ENCODE data around the gene UBASH3A.

The UBASH3A gene

DNA sequence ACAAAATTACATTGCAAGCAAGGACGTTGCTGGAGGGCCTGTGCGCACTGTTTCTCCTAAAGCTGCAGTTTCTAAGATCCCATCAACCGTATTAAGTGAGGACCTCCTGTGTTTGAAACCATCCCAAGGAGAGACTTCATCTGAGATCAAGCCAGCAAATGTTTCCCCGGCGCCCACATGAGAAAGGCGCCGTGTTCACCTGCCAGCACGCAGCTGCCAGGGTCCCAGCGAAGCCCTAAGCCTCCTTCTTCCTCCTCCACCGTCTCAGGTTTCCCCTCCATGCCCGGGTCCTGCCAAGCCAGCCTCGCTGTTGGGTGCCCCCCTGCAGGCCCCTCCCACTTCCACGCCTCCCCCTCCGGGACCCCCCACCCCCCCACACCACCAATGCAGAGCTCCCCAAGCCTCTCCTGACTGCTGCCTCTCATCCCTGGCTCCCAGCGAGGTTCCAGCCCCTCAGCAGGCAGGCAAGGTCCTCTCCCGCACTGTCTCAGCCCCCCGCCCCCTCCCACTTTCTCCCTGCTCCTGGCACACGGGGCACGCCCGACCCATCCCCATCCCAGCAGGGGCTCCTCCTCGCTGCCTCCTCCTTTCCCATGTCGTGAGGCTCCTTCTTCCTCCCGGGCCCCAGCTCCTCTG lies 28.7 kb upstream of the UBASH3A start:
- DNase-seq (ENCODE audit: low read depth) = no peak

DNA sequence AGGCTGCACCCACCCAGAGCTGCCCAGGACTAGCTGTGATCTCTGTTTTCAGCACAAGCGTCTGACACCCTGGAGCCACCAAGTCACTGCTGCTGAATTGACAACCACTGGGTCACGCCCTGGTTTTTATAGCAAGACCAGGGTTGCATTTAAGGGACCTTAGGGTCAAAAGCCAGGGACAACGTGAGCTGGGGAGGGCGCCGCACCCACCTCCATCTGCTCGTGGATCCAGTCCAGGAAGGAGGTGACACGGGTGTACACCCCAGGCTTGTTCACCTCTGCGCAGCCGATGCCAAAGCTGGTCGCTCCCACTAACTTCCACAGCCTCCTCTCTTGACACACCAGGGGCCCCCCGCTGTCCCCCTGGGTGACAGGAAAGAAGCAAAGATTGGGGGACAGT lies 28.2 kb upstream of the UBASH3A start:
- DNase-seq (ENCODE audit: low read depth) = no peak

DNA sequence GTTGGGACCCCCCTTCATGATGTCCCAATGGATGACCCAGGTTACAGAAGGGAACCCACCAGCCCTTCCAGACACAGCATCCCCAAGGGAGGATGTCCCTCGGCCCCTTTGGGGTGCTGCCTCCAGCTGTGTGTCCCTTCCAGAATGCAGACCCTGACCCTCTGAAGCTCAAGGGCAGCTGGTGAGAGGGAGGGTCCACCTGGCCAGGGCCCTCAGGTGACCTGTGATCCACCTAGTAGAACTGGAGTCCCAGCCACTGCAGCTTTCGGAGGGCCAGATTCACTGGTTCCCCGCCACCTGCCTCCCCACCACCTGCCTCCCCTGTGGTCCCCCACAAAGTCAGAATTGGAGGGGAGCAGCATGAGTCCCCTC lies 27.8 kb upstream of the UBASH3A start:
- DNase-seq (ENCODE audit: low read depth) = no peak

- DNase-seq (ENCODE audit: low read depth) = no peak
Measured at GRCh38 chr21:42376338-42376982, 27.2 kb upstream of the UBASH3A start.

DNA sequence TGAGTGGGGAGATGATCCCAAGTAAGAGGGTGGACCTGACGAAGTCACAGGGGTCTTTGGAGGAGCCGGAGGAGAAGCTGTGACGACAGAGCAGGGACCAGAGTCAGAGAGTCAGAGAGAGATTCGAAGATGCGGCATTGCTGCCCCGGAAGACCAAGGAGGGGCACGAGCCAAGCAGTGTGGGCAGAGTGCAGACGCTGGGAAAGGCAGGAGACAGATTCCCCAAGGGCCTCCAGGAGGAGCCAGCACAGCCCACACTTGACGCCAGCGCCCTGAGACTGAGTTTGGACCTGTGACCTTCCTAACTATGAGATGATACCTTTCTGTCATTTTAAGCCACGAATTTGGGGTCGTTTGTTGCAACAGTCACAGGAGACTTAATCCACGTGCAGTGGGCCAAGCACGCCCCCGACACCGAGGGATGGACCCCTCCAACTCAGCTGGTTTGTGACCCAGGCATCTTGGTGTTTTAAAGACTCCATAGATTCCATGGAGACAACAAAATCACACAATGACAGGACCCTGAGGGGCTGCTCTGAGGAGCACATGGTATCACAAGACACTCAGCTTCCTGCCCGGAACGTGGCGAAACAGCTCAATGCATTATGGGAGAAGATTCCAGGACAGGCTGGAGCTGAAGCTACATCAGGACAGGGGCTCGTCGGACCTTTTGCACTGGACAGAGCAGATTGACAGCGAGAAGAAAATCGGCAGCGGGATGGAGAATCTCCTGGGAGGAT lies 26.3 kb upstream of the UBASH3A start:
- DNase-seq (ENCODE audit: low read depth) = no peak

DNA sequence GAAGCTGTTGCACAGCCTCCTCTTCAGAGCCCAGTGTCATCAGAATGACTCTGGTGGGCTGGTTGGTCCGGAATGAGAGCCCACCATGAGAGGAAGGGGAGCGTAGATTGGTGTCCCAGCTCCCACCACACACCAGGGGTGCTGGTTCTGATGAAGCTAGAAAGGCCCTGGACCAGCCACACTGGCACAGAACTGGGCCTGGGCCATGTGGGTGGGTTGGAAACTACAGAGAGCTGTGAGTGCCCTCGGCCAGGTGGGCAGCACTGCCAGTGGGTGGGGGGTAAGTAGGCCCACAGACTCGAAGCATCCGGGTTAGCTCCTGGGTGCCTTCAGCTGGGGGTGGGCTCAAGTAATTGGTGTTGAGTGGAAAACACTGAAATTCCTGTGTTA lies 25.8 kb upstream of the UBASH3A start:
- no peak for DNase-seq (ENCODE audit: low read depth)

GRCh38 chr21:42378418-42378817 lies 25.3 kb upstream of the UBASH3A start:
- no peak for DNase-seq (ENCODE audit: low read depth)

GRCh38 chr21:42379426-42380215 lies 24.1 kb upstream of the UBASH3A start:
- no peak for DNase-seq (ENCODE audit: low read depth)

DNA sequence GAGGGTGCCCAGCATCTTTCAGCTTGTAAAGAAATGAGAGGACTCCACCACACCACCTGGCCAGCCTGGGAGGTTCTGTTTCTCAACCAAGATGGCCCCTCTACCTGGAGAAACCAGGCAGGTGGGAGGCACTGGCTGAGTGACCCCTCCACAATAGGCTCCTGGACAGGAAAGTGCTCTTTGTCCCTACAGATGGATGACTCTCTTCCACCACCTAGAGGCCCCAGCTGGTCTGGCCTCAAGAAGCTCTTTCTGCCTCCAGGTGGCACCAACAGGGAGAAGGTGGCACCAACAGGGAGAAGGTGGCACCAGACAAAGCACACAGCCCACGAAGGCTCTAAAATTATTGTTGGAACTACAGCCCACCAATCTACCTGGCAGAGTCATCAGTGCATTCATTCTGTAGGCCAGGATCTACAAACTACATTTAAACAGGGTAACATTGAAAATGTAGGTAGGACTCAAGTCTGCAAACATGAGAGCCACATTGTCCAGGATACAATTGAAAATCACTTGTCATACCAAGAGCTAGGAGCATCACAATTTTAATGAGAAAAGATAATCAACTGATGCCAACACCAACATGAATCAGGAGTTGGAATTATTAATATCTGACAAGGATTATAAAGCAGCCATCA lies 22.2 kb upstream of the UBASH3A start:
- DNase-seq (ENCODE audit: low read depth) = peak; percentile 46

DNA sequence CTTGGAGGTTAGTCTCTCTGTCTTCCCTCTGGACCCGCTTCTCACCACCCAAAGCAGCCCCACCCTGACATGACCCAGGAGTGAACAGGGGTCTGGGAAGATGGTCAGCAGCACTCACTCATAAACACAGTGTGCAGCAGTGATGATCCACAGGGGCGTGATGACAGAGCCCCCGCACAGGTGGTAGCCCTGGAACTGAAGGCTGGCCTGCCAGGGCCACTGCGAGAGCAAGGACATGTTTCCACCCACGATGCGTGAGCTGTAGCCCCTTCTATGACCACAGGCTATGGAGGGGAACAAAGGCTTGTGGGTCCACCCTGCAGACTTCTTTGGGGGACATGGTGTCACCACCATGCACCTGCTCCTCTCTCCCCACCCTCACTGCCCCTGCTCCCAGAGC lies 20.8 kb upstream of the UBASH3A start:
- no peak for DNase-seq (ENCODE audit: low read depth)

DNA sequence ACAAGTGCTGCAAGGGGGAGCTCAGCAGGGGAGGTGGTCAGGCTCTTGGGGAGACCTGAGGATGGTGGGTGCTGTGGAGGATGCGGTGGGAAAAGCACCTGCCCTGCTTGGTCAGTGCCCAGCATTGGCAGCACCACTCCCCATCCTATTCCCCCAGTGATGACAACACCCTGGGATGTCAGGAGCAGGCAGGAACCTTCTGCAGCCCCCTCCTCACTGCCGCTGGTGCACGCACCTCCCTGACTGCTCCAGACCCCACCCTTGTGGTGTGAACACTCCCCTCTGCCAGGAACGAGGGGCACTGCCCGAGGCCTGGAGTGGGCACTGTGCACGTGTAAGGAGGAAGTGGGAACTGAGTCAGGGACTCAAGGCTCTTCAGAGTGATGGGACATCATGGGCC lies 20.4 kb upstream of the UBASH3A start:
- DNase-seq (ENCODE audit: low read depth) = no peak

DNA sequence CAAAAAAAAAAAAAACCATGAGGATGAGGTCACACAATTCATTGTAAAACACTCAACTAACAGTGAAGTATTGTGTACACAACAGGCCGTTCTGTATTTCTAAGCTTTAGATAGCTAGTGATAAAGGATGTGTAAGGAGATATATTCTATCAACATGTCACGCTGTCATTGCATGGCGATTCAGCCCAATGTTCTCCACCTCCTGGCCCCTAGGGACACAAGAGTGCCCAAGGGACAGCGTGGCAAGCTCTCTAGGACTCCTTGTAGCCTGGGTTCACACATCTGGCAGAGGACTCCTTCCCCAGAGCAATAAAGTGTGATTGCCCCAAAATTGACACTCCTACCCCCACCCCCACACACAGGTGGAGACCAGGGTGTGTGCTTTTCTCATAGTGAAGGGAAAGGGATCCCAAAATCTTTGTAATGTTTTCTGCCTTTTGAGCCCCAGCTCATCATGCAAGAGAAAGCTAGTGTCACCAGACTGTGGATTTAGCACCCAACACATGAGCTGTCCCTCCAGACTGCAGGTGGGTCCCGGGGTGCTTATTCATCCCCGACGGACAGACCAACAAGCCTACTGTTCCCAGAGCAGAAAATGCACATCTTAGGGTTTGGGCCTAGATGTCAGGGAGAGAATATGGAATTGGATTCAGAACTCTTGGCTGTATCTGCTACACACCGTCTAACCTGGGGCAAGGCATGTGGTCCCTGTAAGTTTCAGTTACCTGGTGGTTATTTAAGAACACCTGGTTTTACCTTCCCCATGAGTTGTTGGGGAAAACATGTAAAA lies 19.4 kb upstream of the UBASH3A start:
- no peak for DNase-seq (ENCODE audit: low read depth)

GRCh38 chr21:42384989-42385388 lies 18.7 kb upstream of the UBASH3A start:
- peak; percentile 27 for DNase-seq (ENCODE audit: low read depth)

DNA sequence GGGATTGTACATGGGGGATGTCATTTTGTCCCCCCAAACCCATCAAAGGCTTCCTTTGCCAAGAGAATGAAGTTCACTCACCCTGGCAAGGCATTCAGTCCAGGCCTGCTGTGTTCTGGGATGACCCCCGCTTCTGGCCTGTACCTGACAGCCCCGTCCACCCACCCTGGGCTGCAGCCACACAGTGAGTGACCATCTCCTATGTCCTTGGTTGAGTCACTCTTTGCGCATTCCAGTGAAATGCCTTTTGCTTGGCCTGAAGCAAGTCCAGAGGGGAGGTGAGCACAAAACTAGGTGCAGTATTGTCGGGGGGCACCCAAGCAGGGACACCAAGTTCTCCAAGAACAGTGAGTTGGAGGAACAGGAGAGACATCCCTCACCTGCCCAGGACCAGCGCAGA lies 18.1 kb upstream of the UBASH3A start:
- no peak for DNase-seq (ENCODE audit: low read depth)

- no peak for DNase-seq (ENCODE audit: low read depth)
Measured at GRCh38 chr21:42386034-42386591, 17.6 kb upstream of the UBASH3A start.

GRCh38 chr21:42387164-42387563 lies 16.5 kb upstream of the UBASH3A start:
- no peak for DNase-seq (ENCODE audit: low read depth)

GRCh38 chr21:42387843-42388340 lies 15.8 kb upstream of the UBASH3A start:
- no peak for DNase-seq (ENCODE audit: low read depth)

- no peak for DNase-seq (ENCODE audit: low read depth)
Measured at GRCh38 chr21:42388740-42389448, 14.8 kb upstream of the UBASH3A start.

DNA sequence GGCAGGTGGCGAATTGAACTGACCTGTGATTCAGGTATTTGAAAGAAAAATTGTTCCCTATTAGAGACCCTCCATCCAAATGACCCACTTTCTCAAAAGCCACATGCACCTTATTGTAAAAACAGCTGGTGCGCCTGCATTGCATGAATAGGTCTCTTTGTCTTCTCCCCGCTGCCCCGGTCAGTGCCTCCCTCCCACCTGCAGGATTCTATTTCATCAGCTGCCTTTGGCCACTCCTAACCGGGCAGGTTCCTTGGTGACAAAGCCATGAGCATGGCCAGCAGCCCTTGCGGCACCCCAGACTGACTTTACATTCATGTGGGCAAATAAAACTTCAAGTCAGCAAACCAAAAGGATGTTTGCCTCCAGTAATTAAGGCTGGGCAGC lies 14.3 kb upstream of the UBASH3A start:
- no peak for DNase-seq (ENCODE audit: low read depth)

- DNase-seq (ENCODE audit: low read depth) = no peak
Measured at GRCh38 chr21:42390193-42390592, 13.5 kb upstream of the UBASH3A start.

Measured in CMK (cell line).